Muscle of leg (tissue), 11 donors: ENCODE results near the gene KLHL28. TPM values are rescaled to one million over a fixed set of nuclear protein-coding genes. Genes with fewer than 3 reads are reported as not detected.

Experiments
- DNase-seq: peaks from one replicate; pipeline ENCODE4 v3.0.0; 2013
- H3K27ac ChIP-seq: one replicate; pipeline ENCODE4 v1.5.1; 2013; ENCODE audit warnings: mild to moderate bottlenecking, low read length, control low read depth
- H3K27me3 ChIP-seq: one replicate; pipeline ENCODE4 v1.6.1; 2013; ENCODE audit warnings: low read length; ENCODE audit not compliant: control insufficient read depth, insufficient read depth
- H3K36me3 ChIP-seq: one replicate; pipeline ENCODE4 v1.6.1; 2013; ENCODE audit warnings: low read length; ENCODE audit not compliant: control insufficient read depth, insufficient read depth
- H3K4me1 ChIP-seq: one replicate; pipeline ENCODE4 v1.6.1; 2013; ENCODE audit warnings: low read length; ENCODE audit not compliant: control insufficient read depth, insufficient read depth
- H3K4me3 ChIP-seq: one replicate; pipeline ENCODE4 v1.5.1; 2013; ENCODE audit warnings: low read length, control low read depth
- H3K9me3 ChIP-seq: replicated peaks from 2 replicates; pipeline ENCODE4 v1.6.1; 2013; ENCODE audit warnings: low read depth, low read length; ENCODE audit not compliant: control insufficient read depth
- WGBS: methylation state at CpG from one replicate; pipeline ENCODE4 v1.1.5; 2013; ENCODE audit warnings: missing lambda C conversion rate; ENCODE audit not compliant: insufficient coverage; 5-methylcytosine and 5-hydroxymethylcytosine counted together
- polyA plus RNA-seq, 8 donors: library from polyadenylated mRNA; unstranded; fragments of 120-200 nt; gene quantifications; one replicate each; pipeline versions ENCODE4 v1.2.1 to v1.2.3, GENCODE V29; 2013; ENCODE audit warnings: inconsistent platforms in 1 of 8, low replicate concordance in 1 of 8; ENCODE audit not compliant: insufficient read length in 8 of 8, insufficient read depth in 1 of 8
- total RNA-seq: library from RNA; stranded (reverse); fragments of 120-200 nt; gene quantifications from one replicate; pipeline ENCODE4 v1.2.4, GENCODE V29; 2013

The KLHL28 gene
- total and polyA plus RNA-seq, 9 donors, result 8.8 to 15.3 (median 13.2) TPM

GRCh38 chr14:44887596-44887955 is 74.2 kb downstream of the KLHL28 start:
- Histone ChIP-seq H3K4me1 (no peaks in the 10 kb centered on the region), H3K27ac (no peak overlapping the region), H3K27me3 (no peaks in the 10 kb centered on the region), H3K9me3 (peaks cover 2% of the 10 kb centered on the region), H3K36me3 (no peaks in the 10 kb centered on the region), H3K4me3 (no peak overlapping the region)
- DNase-seq, result no peak
- 94% methylated on average over 14 of the region's 16 CpGs for WGBS

- DNase-seq, result no peak
- WGBS, result 93% methylated on average over 29 of the region's 35 CpGs
- Histone ChIP-seq H3K9me3 (peaks cover 2% of the 10 kb centered on the region), H3K4me1 (no peaks in the 10 kb centered on the region), H3K27ac (no peak overlapping the region), H3K36me3 (no peaks in the 10 kb centered on the region), H3K27me3 (no peaks in the 10 kb centered on the region), H3K4me3 (no peak overlapping the region)
Measured at GRCh38 chr14:44886860-44887595, 74.7 kb downstream of the KLHL28 start.

- DNase-seq, result no peak
- Histone ChIP-seq H3K4me1 (no peaks in the 10 kb centered on the region), H3K4me3 (no peak overlapping the region), H3K27me3 (no peaks in the 10 kb centered on the region), H3K36me3 (no peaks in the 10 kb centered on the region), H3K27ac (no peak overlapping the region), H3K9me3 (no peaks in the 10 kb centered on the region)
- no CpG with 5 or more reads among the region's 2 CpGs for WGBS
Measured at GRCh38 chr14:44880791-44881190, 81.0 kb downstream of the KLHL28 start.

Other genes with a start within 250 kb of the KLHL28 start
- gene TOGARAM1, start 243 bp upstream of the KLHL28 start, total RNA-seq, result 22.1 TPM
- 10 to 100 TPM; 20.5 to 29.9 (median 21.9) TPM for gene TOGARAM1, start 243 bp upstream of the KLHL28 start, polyA plus RNA-seq
- gene PRPF39, start 122.2 kb upstream of the KLHL28 start, total RNA-seq, result 49.0 TPM
- 10 to 100 TPM; 39.9 to 58.5 (median 44.0) TPM for gene PRPF39, start 122.2 kb upstream of the KLHL28 start, polyA plus RNA-seq
- 59.4 TPM for gene FKBP3, start 172.5 kb upstream of the KLHL28 start, total RNA-seq
- 100 to 1,000 TPM; 114 to 131 (median 117) TPM for gene FKBP3, start 172.5 kb upstream of the KLHL28 start, polyA plus RNA-seq
- gene FANCM, start 174.0 kb upstream of the KLHL28 start, total RNA-seq, result 7.1 TPM
- 1 to 10 TPM; 5.5 to 8.5 (median 7.6) TPM for gene FANCM, start 174.0 kb upstream of the KLHL28 start, polyA plus RNA-seq